Hematopoietic multipotent progenitor cell treated with erythropoietin and hydrocortisone succinate and interleukin-3 and kit ligand, for 17 days (in vitro differentiated cells): ENCODE data around the gene CDH6.

ENCODE experiments used
- DNase-seq: peaks from one replicate; pipeline ENCODE4 v3.0.0-alpha.2; 2015; ENCODE audit warnings: low spot score

Gene CDH6

GRCh38 chr5:31197183-31197582, 3.7 kb downstream of the CDH6 start:
- no peak for DNase-seq

GRCh38 chr5:31204958-31205357, 11.5 kb downstream of the CDH6 start:
- no peak for DNase-seq

- no peak for DNase-seq
These were observed 14.6 kb downstream of the CDH6 start for GRCh38 chr5:31208043-31208442.

DNA sequence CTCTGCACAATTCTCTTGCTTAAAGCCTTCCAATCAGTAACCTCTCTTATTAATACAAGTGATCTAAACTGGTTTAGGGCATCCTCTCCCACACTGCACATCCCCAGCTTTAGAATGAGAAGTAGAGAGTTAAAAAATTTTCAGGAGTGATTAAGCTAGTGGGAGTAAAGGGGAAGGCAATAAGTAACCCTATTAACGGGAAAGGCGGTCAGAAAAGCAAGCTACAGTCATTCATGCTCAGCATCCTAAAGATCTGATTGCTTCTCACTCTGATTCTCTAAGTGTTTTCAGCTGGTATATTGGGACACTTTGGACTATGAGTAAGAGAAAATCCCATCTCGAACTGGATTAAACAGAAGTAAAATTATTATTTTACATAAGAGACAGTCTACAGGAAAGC, 15.8 kb downstream of the CDH6 start:
- DNase-seq: no peak

DNA sequence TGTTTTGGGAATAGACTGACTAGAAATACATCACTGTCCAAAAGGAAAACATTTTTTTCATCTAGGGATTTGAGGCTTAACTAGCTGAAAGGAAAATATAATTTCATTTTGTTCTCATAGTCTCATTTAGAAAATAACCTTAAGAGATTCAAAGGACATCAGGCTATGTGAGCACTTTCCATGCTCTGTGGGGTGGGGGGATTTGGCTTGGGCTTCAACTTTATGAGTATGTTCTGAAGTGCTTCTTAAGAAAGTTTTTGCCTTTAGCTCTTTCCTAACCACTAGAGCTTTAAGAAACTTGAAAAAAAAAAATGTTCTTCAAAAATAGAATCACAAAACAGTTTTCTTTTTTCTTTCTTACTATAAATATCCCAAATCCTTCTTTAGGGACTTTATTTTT, 17.6 kb downstream of the CDH6 start:
- no peak for DNase-seq

DNA sequence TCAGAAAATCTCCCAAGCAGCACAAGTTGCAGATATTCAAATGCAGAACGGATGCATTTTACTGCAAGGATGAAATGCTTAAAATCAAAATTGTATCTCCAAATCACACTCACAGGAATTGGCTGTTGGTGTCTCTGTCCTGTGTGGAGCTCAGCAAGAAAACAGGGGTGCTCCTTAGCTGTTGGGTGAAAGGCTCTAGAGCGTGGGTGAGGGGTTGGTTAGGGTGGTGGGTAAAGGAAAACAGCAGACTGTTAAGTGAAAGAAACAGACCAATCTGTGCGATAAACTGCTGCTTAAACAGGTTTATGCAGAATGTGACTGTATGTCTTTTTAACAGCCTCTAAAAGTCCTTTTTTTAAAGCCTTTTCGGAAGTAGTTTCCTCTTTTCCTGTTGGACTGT, 19.8 kb downstream of the CDH6 start:
- no peak for DNase-seq

GRCh38 chr5:31213705-31214121, 20.2 kb downstream of the CDH6 start:
- no peak for DNase-seq

DNA sequence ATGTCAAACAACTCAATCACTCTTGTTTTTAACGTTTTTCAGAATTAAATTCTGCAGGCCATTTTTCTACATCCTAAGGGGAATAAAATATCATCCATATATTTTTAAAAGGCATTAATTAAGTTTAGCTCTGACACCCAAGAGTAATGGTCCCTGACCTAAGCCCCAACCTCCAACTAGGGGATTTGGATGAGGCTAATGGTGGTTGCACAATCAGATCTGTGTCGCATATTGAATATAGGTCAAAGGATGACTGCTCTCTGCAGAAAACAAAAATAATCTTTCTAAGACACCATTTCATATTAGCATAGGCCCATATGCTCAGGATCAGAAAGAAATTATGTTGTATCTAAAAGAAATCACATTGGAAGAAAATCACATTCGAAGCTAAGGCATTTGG, 20.7 kb downstream of the CDH6 start:
- no peak for DNase-seq

DNA sequence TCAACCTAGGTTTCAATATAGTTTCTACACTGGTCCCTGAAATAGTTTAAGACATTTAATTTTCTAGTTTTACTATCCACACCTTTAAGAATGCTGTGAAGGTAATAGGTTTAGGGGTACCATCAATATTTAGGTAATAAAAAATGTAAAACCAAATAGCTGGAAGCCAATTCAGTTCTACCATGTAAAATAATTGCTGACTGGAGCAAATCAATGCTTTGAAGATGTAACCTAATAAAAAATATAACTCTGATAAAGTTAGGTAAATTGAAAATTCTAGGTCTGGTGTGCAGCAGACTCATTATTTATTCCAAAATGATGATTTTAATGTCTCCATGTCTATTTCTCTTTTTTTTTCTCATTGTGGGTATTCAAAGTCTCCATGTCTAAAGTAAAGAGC, 21.8 kb downstream of the CDH6 start:
- DNase-seq: no peak

DNA sequence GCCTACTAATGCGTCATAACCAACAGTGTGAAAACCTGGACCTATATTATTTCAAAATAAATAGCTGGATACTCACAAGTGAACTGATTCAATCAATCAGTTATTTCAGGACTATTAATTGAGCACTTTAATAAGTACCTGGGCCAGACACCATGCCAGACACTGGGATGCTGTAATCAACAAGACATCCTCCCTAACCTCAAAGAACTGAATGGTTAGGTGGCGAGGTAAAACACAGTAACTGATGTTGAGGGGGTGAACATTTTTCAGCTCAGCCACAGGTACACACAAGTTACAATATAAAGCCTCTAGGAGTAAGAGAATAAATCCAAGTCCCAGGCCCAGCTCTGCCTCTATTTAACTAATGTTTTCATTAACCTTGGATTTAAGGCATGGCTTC, 24.0 kb downstream of the CDH6 start:
- no peak for DNase-seq

DNA sequence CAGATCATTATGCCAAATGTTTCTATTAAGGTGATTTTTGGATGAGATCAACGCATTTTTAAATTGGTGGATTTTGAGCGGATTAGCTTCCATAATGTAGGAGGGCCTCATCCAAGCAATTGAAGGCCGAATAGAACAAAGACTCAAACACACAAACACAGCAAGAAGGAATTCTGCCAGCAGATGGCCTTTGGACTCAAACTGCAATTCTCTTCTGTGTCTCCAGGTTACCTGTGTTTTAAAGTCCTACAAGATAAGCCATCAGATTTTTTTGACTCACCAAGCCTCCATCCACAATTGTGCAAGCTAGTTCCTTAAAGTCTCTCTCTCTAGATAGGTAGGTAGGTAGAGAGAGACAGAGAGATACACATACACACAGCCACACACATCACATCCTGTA, 25.5 kb downstream of the CDH6 start:
- no peak for DNase-seq

DNA sequence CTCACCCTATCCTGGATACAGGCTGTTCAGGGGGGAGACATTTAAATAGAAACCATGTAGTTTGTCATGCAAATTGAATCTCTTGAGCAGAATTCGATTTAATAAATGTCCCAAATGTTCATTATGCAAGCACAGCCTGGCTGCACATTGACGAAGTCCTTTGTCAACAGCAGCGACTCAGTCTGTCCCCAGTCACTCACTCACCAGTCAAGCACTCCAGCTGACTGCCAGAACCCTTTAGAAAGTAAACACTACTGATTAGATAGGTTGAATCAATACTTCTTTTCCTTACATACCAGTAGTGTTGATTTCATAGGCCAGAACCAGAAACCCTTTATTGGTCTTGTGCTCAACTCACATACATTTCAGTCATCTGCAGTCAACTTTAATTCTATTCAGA, 27.5 kb downstream of the CDH6 start:
- DNase-seq: no peak

- no peak for DNase-seq
These were observed 31.6 kb downstream of the CDH6 start for GRCh38 chr5:31225118-31225517.

- DNase-seq: no peak
These were observed 32.1 kb downstream of the CDH6 start for GRCh38 chr5:31225613-31226012.

DNA sequence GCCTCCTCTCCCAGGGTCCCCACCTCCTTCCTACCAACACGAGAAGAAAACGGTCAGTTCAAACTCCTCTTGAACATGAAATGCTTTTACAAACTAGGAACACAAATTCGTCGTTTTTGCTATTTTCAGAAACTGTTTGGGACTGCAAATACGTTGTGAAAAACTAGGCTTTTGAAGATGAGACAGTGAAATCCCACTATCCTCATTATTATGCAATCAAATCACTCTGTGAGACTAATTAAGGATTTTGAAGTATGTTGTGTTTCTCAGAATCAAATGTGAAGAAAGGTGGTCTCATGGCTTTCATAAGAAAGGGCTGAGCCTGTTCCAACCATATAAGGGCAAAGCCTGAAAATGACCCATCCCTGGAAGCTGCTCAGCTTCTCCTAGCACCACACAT, 33.2 kb downstream of the CDH6 start:
- no peak for DNase-seq

- DNase-seq: no peak
These were observed 35.8 kb downstream of the CDH6 start for GRCh38 chr5:31229266-31229665.

DNA sequence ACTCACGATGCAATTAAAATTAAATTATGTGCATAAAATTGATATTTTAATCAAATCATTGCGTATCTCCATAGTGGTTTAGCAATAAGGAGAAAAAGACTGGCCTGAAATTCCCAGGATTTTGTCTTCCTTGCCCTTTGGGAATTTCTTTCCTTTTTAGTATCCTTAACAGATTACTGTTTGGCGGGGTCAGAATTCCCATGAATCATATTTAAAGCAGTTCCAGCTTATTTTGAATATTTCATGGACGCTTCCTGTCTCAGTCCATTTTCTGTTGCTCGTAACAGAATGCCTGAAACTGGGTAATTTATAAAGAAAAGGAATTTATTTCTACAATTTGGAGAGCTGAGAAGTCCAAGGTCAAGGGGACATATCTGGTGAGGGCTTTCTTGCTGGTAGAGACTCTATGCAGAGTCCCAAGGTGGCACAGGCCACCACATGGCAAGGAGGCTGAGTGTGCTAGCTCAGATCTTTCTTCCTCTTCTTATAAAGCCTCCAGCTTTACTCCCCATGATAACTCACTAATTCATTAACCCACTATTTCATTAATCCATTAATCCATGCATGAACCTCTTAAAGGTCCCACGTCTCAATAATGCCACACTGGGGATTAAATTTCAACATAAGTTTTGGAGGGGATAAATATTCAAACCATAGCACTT, 37.8 kb downstream of the CDH6 start:
- no peak for DNase-seq

DNA sequence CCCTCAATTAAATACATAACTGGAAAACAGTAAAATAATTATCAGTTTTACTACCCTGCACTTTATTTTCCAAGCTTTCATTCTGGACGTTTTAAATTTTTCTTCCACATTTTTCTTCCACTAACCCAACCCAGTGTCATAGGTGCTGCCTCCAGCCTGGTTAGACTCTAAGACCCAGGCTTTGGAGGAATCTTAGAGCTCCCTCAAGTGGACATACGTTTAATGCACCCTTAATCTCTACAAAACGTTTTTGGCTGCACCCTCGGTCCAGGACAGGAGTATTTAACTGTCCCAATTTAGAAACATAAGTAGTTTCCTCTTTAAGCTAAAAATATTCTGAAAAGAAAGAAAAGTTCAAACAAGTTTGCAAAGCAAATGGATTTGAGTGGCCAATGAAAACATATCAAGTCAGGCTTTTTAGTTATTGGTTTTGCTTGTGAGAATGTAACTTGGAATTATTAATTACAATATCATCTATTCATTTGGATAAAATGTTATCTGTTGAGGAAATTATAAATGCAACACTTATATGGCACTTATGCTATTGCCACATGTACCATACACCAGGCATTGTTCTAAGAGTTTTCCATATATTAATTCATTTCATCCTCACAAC, 38.9 kb downstream of the CDH6 start:
- DNase-seq: peak; percentile 7

- no peak for DNase-seq
These were observed 41.9 kb downstream of the CDH6 start for GRCh38 chr5:31235381-31235780.

- no peak for DNase-seq
These were observed 42.9 kb downstream of the CDH6 start for GRCh38 chr5:31236339-31236738.

DNA sequence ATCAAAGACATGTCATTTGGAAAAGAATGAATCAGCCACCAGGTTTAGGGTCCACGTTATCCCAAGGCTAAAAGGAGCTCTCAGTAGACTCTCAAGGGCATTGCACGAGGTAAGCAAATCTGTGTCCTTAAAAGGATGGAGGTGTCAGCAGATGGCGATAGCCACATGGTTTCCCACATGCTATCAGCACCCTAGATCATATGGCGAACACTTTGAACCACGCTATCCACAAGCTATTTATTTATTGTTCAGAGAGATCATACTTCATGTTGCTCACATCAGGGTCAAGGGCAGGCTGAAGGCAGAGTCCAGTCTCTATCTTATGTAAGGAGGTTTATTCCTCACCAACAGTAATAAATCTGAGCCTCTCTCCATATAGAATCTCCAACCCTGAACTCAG, 43.7 kb downstream of the CDH6 start:
- DNase-seq: no peak

DNA sequence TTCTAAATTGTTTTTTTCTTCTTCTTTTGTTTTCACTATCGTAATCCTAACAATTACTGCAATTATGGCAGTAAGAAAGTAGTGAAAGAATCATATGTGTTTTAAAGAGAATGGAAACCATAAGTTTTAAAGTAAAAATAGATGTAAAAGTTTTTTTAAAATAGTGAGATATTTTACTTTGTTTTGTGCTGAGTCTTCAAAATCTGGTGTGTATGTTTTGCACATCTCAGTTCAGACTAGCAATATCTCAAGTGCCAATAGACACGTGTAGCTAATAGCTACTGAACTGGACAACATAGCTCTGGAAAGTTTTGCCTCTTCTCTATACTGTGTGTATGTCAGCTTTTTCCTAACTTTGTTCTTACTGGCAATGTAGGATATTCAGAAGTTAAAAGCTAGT, 45.0 kb downstream of the CDH6 start:
- DNase-seq: no peak

DNA sequence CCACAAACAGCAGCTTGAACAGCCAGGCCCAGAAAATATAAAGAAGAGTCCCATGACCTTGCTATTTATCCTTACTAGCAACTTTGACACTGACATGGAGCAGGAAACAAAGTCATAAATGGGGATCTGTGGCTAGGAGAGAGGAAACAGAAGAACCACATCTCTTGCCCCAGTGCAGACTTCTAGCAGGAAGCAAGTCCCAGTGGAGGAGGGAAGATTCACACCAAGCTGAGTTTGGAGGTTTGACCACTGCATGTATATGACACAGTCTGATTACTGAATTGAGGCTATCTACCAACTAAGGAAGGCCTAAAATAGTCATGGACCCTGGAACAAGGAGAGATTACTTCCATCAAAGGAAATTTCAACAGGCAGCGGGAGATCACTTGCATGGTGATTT, 51.4 kb downstream of the CDH6 start:
- DNase-seq: no peak

- no peak for DNase-seq
These were observed 53.9 kb downstream of the CDH6 start for GRCh38 chr5:31247381-31247780.
